Osteoblast (primary cell): ENCODE results near the gene NNMT. TPM values are rescaled to one million over a fixed set of nuclear protein-coding genes. Genes with fewer than 3 reads are reported as not detected.
A peak's percentile ranks its signal among the peaks of the same experiment; 100 is the strongest.
"Not testable (repeated sequence)": the region's sequence is repeated elsewhere in the genome, so short reads cannot be mapped to it uniquely, and the experiment has no call there.

Experiments used
- DNase-seq: peaks from one replicate; pipeline ENCODE4 v3.0.0; 2011; ENCODE audit warnings: low spot score, mixed read lengths; ENCODE audit not compliant: insufficient read length; ENCODE audit errors: missing footprints
- H2AFZ ChIP-seq: 2 replicates; pipeline ENCODE4 v1.6.0; 2011; ENCODE audit warnings: mild to moderate bottlenecking, low read length
- H3K27ac ChIP-seq: 2 replicates; pipeline ENCODE4 v1.5.1; 2011; ENCODE audit warnings: mild to moderate bottlenecking, low read depth, low read length, moderate library complexity
- H3K27me3 ChIP-seq: 2 replicates; pipeline ENCODE4 v1.6.0; 2012; ENCODE audit warnings: mild to moderate bottlenecking, control low read depth, inconsistent platforms, low read length, moderate library complexity; ENCODE audit not compliant: insufficient read depth
- H3K36me3 ChIP-seq: 2 replicates; pipeline ENCODE4 v1.5.1; 2011; ENCODE audit warnings: mild to moderate bottlenecking, low read length, control low read depth, moderate library complexity; ENCODE audit not compliant: insufficient read depth
- H3K4me1 ChIP-seq: 2 replicates; pipeline ENCODE4 v1.5.1; 2011; ENCODE audit warnings: mild to moderate bottlenecking, low read length, control low read depth, moderate library complexity; ENCODE audit not compliant: insufficient read depth
- H3K4me2 ChIP-seq: 2 replicates; pipeline ENCODE4 v1.6.0; 2011; ENCODE audit warnings: mild to moderate bottlenecking, low read length; ENCODE audit not compliant: insufficient read depth
- H3K4me3 ChIP-seq: fragments of 200-600 bp; sonication (generic); 3 replicates; pipeline ENCODE4 v1.5.1; 2012; ENCODE audit warnings: mild to moderate bottlenecking, low read length, inconsistent platforms; ENCODE audit not compliant: insufficient read depth
- H3K79me2 ChIP-seq: 2 replicates; pipeline ENCODE4 v1.6.0; 2012; ENCODE audit warnings: mild to moderate bottlenecking, low read length, control low read depth, inconsistent platforms; ENCODE audit not compliant: insufficient read depth
- H3K9me3 ChIP-seq: 2 replicates; pipeline ENCODE4 v1.5.1; 2011; ENCODE audit warnings: low read depth, low read length, control low read depth
- H4K20me1 ChIP-seq: 2 replicates; pipeline ENCODE4 v1.6.0; 2012; ENCODE audit warnings: mild to moderate bottlenecking, low read length, control low read depth; ENCODE audit not compliant: insufficient read depth
- CTCF ChIP-seq: IDR thresholded peaks from 2 replicates; pipeline ENCODE4 v1.5.1; 2011; ENCODE audit warnings: mild to moderate bottlenecking, low read depth, low read length, moderate library complexity; ENCODE audit errors: extremely low read depth
- total RNA-seq: library from RNA; depleted of rRNA; stranded (reverse); fragments of >200 nt; gene quantifications from 2 replicates; pipeline ENCODE4 v1.2.3, GENCODE V29; 2012

The NNMT gene
- total RNA-seq, 1 donor, result 1,196 TPM

- Histone ChIP-seq H3K4me2 (no peak overlapping the region), H3K36me3 (no peaks in the 10 kb centered on the region), H3K4me1 (peaks cover 15% of the 10 kb centered on the region), H2AFZ (no peak overlapping the region), H3K27ac (no peak overlapping the region), H3K27me3 (no peaks in the 10 kb centered on the region), H4K20me1 (no peaks in the 10 kb centered on the region), H3K9me3 (peaks cover 3% of the 10 kb centered on the region), H3K4me3 (no peak overlapping the region), H3K79me2 (no peaks in the 10 kb centered on the region)
- DNase-seq, result no peak
- no peak for TF ChIP-seq CTCF
These were observed 30.0 kb downstream of the NNMT start for GRCh38 chr11:114326151-114326550.

GRCh38 chr11:114326776-114327175 lies 30.6 kb downstream of the NNMT start:
- Histone ChIP-seq H3K4me2 (no peak overlapping the region), H2AFZ (no peak overlapping the region), H3K36me3 (no peaks in the 10 kb centered on the region), H3K79me2 (no peaks in the 10 kb centered on the region), H3K4me1 (peaks cover 9% of the 10 kb centered on the region), H4K20me1 (no peaks in the 10 kb centered on the region), H3K9me3 (peaks cover 3% of the 10 kb centered on the region), H3K27me3 (no peaks in the 10 kb centered on the region), H3K27ac (no peak overlapping the region), H3K4me3 (no peak overlapping the region)
- TF ChIP-seq CTCF, result no peak
- no peak for DNase-seq

- TF ChIP-seq CTCF, result no peak
- Histone ChIP-seq H3K36me3 (no peaks in the 10 kb centered on the region), H3K79me2 (no peaks in the 10 kb centered on the region), H3K27me3 (no peaks in the 10 kb centered on the region), H3K4me1 (no peaks in the 10 kb centered on the region), H3K27ac (no peak overlapping the region), H3K4me2 (no peak overlapping the region), H4K20me1 (no peaks in the 10 kb centered on the region), H2AFZ (no peak overlapping the region), H3K9me3 (peaks cover 3% of the 10 kb centered on the region), H3K4me3 (no peak overlapping the region)
- DNase-seq, result no peak
These were observed 34.2 kb downstream of the NNMT start for GRCh38 chr11:114330373-114330772.

GRCh38 chr11:114340311-114341131 lies 44.3 kb downstream of the NNMT start:
- Histone ChIP-seq H3K4me2 (peak overlapping the region; percentile 94), H2AFZ (peak overlapping the region; percentile 89), H4K20me1 (no peaks in the 10 kb centered on the region), H3K27ac (peak overlapping the region; percentile 31), H3K9me3 (no peaks in the 10 kb centered on the region), H3K27me3 (no peaks in the 10 kb centered on the region), H3K4me1 (peaks cover 6% of the 10 kb centered on the region), H3K36me3 (no peaks in the 10 kb centered on the region), H3K4me3 (peak overlapping the region; percentile 65), H3K79me2 (no peaks in the 10 kb centered on the region)
- DNase-seq, result no peak
- TF ChIP-seq CTCF, result peak; percentile 85

- H3K4me1 ChIP-seq, H3K36me3 ChIP-seq, H3K27ac ChIP-seq, H3K4me2 ChIP-seq, H3K79me2 ChIP-seq, H4K20me1 ChIP-seq, H3K4me3 ChIP-seq, H3K27me3 ChIP-seq, H3K9me3 ChIP-seq, H2AFZ ChIP-seq, DNase-seq: not testable (repeated sequence)
These were observed 45.5 kb downstream of the NNMT start for GRCh38 chr11:114341667-114342066.
